HG02798 (cell line): Measurements from ENCODE around the gene APOF.
"Not testable (repeated sequence)": the region's sequence is repeated elsewhere in the genome, so short reads cannot be mapped to it uniquely, and the experiment has no call there.

Experiments
- ATAC-seq: cut with Tn5 transposase; IDR thresholded peaks from one replicate; pipeline ENCODE4 v1.9.1; 2021; ENCODE audit warnings: mild to moderate bottlenecking; ENCODE audit not compliant: unreplicated experiment, poor library complexity

APOF gene, protein sequence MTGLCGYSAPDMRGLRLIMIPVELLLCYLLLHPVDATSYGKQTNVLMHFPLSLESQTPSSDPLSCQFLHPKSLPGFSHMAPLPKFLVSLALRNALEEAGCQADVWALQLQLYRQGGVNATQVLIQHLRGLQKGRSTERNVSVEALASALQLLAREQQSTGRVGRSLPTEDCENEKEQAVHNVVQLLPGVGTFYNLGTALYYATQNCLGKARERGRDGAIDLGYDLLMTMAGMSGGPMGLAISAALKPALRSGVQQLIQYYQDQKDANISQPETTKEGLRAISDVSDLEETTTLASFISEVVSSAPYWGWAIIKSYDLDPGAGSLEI

DNA sequence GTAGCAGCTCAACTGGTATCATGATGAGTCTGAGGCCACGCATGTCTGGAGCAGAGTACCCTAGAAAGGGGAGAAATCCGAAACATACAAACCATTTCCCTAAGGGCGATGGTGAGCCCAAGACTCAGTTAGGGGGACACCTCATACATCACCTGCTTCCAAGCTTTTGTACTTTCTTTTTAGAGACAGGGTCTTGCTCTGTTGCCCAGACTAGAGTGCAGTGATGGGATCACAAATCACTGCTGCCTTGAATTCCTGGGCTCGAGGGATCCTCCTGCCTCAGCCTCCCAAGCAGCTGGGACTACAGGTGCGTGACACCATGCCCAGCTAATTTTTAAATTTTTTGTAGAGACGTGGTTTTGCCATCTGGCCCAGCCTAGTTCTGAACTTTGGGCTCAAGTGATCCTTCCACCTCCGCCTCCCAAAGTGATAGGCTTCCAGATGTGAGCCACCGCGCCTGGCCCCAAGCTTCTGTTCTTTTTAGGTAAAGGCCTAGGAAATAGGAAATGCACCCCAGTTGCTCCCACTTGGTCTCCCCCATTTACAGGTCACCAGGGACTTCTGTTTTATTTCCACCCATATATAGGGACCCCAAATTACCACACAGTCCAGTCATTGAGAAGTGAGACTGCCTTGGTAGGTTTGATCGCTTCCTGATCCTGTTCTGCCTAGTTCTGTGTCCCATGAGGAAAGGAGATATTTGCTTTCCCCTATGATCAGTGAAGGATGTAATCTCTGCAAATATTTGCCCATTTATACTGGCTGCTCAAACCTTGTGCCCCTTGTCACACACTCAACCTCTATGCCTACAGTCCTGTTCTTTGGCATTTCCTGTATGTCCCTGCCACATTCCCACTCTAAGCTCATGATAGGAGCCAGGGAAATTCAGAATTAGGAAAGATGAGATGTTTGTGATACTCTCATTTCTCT lies at the start of gene APOF:
Gene APOF, minus strand, starts transcription at position 728 of the 930 bp plus-strand sequence. Its CDS starts 112 bp downstream, at position 616.
- no peak for ATAC-seq

GRCh38 chr12:56411781-56412639 lies 49.4 kb upstream of the APOF start:
- ATAC-seq, result no peak

- ATAC-seq, result no peak
Measured at GRCh38 chr12:56410768-56411167, 48.1 kb upstream of the APOF start.

- no peak for ATAC-seq
Measured at GRCh38 chr12:56408799-56409417, 46.3 kb upstream of the APOF start.

DNA sequence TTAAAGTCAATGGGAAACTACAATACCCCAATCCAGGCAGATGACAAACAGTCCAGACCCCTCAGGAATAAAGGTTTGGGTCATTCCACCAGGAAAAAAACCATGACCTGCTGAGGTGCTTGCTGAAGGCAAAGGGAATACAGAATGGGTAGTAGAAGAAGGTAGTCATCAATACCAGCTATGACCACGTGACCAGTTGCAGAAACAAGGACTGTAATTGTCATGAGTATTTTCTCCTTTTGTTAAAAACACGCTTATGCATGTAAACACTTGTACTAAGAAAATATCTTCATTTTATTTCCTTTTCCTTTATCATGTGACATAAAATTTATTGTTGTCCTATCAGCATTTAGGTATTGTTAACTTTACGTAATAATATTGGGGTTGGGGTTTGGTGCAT lies 41.6 kb upstream of the APOF start:
- not testable (repeated sequence) for ATAC-seq

GRCh38 chr12:56401612-56402011 lies 39.0 kb upstream of the APOF start:
- not testable (repeated sequence) for ATAC-seq

DNA sequence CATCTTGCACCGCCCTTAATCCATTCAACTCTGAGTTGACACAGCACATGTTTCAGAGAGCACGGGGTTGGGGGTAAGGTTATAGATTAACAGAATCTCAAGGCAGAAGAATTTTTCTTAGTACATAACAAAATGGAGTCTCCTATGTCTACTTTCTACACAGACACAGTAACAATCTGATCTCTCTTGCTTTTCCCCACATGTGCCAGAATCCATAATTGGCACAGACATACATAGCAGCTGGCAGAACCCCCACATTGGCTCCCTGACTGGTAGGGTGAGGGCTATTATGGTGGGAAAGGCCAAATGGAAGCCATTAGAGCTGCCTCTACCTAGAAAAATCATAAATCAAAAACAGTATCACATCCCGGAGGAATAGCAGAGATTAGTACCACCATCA lies 38.5 kb upstream of the APOF start:
- ATAC-seq, result not testable (repeated sequence)

DNA sequence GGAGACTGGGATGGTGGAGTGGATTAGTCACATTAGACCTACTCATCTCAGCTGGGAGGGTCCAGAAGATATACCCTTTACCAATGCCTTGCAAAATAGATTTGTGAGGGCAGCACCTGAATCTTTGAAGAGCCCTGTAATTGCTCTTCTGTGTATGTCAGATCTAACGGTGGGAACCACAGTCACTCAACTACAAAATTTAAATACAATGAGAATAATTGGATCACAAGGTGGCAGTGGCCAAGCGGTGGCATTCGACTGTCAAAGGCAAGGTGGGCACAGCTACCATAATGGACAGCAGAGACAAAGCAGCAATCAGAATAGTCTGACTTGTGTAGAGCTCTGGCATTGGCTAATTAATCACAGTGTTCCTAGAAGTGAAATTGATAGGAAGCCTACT lies 36.8 kb upstream of the APOF start:
- ATAC-seq, result not testable (repeated sequence)

GRCh38 chr12:56398324-56398723 lies 35.7 kb upstream of the APOF start:
- ATAC-seq, result no peak

DNA sequence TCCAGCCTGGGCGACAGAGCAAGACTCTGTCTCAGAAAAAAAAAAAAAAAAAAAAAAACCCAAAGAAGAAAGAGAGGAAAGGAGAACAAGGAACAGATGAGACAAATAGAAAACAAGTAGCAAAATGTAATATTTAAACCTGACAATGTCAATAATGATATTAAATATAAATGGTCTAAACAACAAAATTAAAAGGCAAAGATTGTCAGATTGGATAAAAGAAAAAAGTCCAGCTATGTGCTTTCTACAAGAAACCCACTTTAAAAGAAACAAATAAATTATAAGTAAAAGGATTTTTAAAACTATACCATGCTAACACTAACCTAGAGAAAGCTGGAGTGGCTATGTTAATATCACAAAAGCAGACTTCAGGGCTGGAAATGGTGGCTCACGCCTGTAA lies 29.7 kb upstream of the APOF start:
- no peak for ATAC-seq

DNA sequence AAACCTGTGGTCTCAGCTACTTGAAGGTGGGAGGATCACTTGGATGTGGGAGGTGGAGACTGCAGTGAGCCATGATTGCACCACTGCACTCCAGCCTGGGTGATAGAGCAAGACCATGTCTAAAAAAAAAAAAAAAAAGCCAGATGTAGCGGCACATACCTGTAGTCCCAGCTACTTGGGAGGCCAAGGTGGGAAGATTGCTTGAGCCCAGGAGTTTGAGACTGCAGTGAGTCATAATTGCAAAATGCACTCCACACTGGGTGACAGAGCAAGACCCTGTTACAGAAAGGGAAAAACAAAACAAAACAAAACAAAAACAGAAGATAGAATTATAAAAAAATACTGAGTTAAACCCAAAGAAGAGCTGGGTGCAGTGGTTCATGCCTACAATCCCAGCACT lies 29.1 kb upstream of the APOF start:
- no peak for ATAC-seq

GRCh38 chr12:56389412-56389811 lies 26.8 kb upstream of the APOF start:
- ATAC-seq, result no peak

GRCh38 chr12:56387152-56387736 lies 24.6 kb upstream of the APOF start:
- ATAC-seq, result no peak

DNA sequence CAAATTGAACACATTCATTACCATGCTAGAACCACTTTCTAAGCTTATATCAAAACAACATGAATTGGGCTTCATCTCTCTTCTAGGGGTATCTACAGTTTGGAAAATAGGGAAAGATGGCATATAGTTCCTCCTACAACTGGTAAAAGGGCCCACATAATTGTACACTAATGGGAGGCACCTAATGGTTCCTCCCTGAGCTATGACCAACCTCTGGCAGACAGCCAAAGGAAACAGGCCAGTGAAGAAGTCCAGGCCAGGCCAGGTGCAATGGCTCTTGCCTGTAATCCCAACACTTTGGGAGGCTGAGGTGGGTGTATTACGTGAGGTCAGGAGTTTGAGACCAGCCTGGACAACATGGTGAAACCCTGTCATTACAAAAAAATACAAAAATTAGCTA lies 23.2 kb upstream of the APOF start:
- ATAC-seq, result no peak

DNA sequence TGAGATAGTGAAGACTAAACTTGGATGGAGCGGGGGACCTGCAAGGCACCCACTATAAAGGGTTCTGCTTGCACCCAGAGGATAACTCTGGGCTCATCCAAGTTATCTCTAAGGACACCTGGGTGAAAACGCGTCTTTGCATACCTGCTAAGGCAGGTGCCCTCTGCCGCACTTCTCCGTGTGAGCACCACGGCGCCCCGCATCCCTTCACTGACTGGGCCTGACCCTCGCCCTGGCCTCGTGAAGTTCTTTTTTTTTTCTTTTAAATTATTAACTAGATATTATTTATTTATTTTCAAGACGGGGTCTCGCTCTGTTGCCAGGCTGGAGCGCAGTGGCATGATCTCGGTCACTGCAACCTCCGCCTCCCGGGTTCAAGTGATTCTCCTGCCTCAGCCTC lies 20.0 kb upstream of the APOF start:
- ATAC-seq, result no peak

- no peak for ATAC-seq
Measured at GRCh38 chr12:56377989-56378316, 15.3 kb upstream of the APOF start.

DNA sequence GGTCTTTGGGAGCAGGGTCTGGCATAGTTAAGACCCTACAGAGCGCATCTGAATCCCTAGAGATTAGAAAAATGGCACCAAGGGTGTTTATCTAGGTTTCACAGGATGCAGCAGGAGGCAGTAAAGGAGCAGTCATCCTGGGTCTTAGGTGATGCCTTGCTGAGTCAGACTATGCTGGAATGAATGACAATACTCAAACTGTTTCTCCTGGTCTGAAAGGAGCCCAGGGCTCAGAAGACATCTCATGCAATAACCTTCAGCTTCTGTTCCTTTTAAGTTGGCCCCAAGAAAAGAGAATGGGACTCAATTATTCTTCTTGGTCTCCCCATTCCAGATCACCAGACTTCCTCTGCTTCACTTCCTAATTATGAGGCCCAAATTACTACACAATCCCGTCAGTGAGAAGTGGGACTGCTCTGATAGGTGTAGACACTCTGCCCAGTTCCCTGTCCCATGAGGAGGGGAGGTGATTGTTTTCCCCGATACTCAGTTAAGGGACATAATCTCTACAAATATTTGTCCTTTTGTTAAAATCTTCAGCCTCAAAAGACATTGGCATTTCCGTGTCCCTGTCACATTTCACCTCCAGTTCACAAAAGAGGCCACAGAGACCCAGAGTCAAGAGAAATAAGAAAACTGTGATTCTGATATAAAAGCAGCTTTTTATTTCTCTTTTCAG lies 14.8 kb upstream of the APOF start:
- ATAC-seq, result no peak

DNA sequence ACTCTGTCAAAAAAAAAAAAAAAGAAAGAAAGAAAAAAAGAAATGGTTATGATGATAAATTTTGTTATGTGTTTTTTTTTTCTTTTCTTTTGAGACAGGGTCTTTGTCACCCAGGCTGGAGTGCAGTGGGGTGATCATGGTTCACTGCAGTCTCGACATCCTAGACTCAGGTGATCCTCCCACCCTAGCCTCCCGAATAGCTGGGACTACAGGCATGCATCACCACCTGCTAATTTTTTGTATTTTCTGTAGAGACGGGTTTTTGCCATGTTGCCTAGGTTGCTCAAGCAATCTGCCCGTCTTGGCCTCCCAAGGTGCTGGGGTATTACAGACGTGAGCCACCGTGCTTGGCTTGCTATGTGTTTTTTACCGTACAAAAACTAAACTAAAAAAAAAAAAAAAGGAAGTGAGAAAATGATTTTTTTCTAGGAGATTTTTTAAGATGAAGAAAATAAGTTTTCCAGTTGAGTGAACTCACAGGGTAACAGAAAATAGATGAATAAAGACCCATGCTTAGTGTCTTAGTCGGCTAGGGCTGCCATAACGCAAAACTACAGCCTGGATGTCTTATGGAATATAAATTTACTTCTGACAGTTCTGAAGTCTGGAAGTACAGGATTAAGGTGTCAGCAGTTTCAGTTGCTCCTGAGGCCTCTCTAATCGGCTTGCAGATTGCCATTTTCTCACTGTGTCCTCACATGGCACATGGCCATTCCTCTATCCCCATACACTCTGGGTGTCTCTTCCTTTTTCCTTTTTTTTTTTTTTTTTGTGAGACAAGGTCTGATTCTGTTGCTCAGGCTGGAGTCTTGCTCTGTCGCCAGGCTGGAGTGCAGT lies 13.2 kb upstream of the APOF start:
- ATAC-seq, result peak; percentile 64
